Stomach (tissue), 9 donors: ENCODE results near the gene SIT1. TPM values are rescaled to one million over a fixed set of nuclear protein-coding genes. Genes with fewer than 3 reads are reported as not detected.
A peak's percentile ranks its signal among the peaks of the same experiment; 100 is the strongest.

Source experiments
- DNase-seq, 2 donors: peaks; one replicate each; pipeline versions ENCODE4 v3.0.0 to v3.0.0-alpha.2; 2013 to 2019
- H3K27ac ChIP-seq, 5 donors: fragments of 200-600 bp in 4 of 5; sonication (generic) in 4 of 5; one replicate each; pipeline ENCODE4 v1.5.1; 2013 to 2019; ENCODE audit warnings: mild to moderate bottlenecking in 1 of 5, moderate library complexity in 1 of 5
- H3K27me3 ChIP-seq, 3 donors: fragments of 200-600 bp; sonication (generic); one replicate each; pipeline ENCODE4 v1.5.1; 2017 to 2019; ENCODE audit warnings: mixed run types in 1 of 3
- H3K36me3 ChIP-seq, 4 donors: fragments of 200-600 bp; sonication (generic); 1 replicate in 3 of 4; 2 replicates in 1 of 4; pipeline ENCODE4 v1.5.1; 2016 to 2019
- H3K4me1 ChIP-seq, 4 donors: fragments of 200-600 bp; sonication (generic); one replicate each; pipeline ENCODE4 v1.5.1; 2016 to 2019
- H3K4me3 ChIP-seq, 4 donors: fragments of 200-600 bp; sonication (generic) in 3 of 4; one replicate each; pipeline ENCODE4 v1.5.1; 2016 to 2019; ENCODE audit warnings: mild to moderate bottlenecking in 1 of 4
- H3K9me3 ChIP-seq, 4 donors: fragments of 200-600 bp; sonication (generic); one replicate each; pipeline ENCODE4 v1.5.1; 2016 to 2019
- EP300 ChIP-seq: sonication (generic); formaldehyde crosslinking; IDR thresholded peaks from one replicate; pipeline ENCODE4 v1.6.1; 2017; ENCODE audit warnings: antibody characterized with exemption
- POLR2A ChIP-seq, 4 donors: fragments of 450-650 bp; IDR thresholded peaks; one replicate each; pipeline ENCODE4 v1.6.1; 2016; ENCODE audit warnings: antibody characterized with exemption in 4 of 4, control low read depth in 2 of 4, mild to moderate bottlenecking in 1 of 4, moderate library complexity in 1 of 4
- POLR2AphosphoS5 ChIP-seq, 3 donors: sonication (generic); formaldehyde crosslinking; IDR thresholded peaks; one replicate each; pipeline ENCODE4 v1.6.1; 2016; ENCODE audit warnings: antibody characterized with exemption in 3 of 3
- WGBS, 5 donors: extraction: QIAGEN DNeasy Blood & Tissue Kit in 3 of 5; methylation state at CpG; one replicate each; pipeline versions ENCODE4 v1.1.5 to v1.1.7; 2013 to 2018; 5-methylcytosine and 5-hydroxymethylcytosine counted together
- intact Hi-C: fragments of 100-400 bp; cut with DNase I; formaldehyde crosslinking; loops from one replicate; pipeline ENCODE4 v1.15.1; 2023; ENCODE audit warnings: low total_unique reads
- polyA plus RNA-seq, 3 donors: library from polyadenylated mRNA; stranded (reverse); fragments of 200-250 nt; gene quantifications; one replicate each; pipeline ENCODE4 v1.2.3, GENCODE V29; 2013
- total RNA-seq, 5 donors: library from RNA; depleted of rRNA; stranded (reverse); fragments of >200 nt; gene quantifications; one replicate each; pipeline versions ENCODE4 v1.1.0 to v1.2.3, GENCODE V29; 2014 to 2016
- TF ChIP-seq, protein P1 (sequence below), 7 experiments: fragments of 450-650 bp in 4 of 7; fragments of 200-600 bp in 3 of 7; sonication (generic) in 3 of 7; IDR thresholded peaks; one replicate each; pipeline ENCODE4 v1.5.1; 2016 to 2019; ENCODE audit warnings: antibody characterized with exemption in 7 of 7, control low read depth in 2 of 7, mild to moderate bottlenecking in 1 of 7
- donor health status: healthy with polysubstance abuse.
- donor health status: Bipolar disorder and iron deficiency.
- donor health status: healthy.

The SIT1 gene
- total and polyA plus RNA-seq, 8 donors = 0.62 to 2.3 (median 1.1) TPM; not detected in 3

DNA sequence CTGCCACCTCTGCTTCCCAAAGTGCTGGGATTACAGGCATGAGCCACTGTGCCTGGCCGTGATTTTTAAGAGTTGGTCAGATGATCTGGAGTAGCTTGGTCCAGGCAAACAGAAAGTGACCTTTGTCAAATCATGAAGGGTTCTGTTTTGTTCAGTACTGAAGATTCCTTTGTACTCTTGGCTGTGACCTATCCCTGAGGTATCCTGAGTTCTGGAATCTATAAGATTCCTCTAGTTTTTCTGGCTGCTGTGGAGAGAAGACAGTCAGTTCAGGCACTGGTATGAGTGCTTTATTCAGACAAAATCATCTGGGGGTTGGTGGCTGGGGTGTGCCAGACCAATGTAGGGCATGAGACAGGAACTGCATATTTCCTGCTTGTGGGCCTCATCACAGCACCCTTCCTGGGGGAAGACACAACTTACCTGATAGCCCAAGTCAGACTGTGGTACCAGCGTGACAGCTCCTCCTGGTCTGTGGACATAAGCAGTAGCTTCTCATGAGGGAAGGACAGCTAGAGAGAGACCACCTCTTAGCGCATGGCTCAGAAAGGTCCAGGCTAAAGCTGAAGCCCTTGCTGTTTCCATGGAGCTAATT, 11.1 kb upstream of the SIT1 start:
- intact Hi-C loops = no loop called here
- Histone ChIP-seq H3K27ac (peak overlapping the region; percentile 45 to 100 (median 98)), H3K4me1 (peaks cover 55 to 88% (median 75%) of the 10 kb centered on the region in 4 donors), H3K9me3 (no peaks in the 10 kb centered on the region), H3K36me3 (peaks cover 10 to 25% (median 16%) of the 10 kb centered on the region in 4 donors), H3K4me3 (no peak overlapping the region), H3K27me3 (no peaks in the 10 kb centered on the region)
- TF ChIP-seq EP300 = no peak
- no peak for TF ChIP-seq POLR2A (IDR thresholded peaks at IDR 0.05)
- TF ChIP-seq, protein P1, sequence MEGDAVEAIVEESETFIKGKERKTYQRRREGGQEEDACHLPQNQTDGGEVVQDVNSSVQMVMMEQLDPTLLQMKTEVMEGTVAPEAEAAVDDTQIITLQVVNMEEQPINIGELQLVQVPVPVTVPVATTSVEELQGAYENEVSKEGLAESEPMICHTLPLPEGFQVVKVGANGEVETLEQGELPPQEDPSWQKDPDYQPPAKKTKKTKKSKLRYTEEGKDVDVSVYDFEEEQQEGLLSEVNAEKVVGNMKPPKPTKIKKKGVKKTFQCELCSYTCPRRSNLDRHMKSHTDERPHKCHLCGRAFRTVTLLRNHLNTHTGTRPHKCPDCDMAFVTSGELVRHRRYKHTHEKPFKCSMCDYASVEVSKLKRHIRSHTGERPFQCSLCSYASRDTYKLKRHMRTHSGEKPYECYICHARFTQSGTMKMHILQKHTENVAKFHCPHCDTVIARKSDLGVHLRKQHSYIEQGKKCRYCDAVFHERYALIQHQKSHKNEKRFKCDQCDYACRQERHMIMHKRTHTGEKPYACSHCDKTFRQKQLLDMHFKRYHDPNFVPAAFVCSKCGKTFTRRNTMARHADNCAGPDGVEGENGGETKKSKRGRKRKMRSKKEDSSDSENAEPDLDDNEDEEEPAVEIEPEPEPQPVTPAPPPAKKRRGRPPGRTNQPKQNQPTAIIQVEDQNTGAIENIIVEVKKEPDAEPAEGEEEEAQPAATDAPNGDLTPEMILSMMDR (IDR thresholded peaks at IDR 0.05) = no peak
- TF ChIP-seq POLR2AphosphoS5 (IDR thresholded peaks at IDR 0.05) = no peak
- 54 to 66% (median 61%) methylated on average over 3 of the region's 3 CpGs for WGBS, 5 donors
- DNase-seq = no peak

DNA sequence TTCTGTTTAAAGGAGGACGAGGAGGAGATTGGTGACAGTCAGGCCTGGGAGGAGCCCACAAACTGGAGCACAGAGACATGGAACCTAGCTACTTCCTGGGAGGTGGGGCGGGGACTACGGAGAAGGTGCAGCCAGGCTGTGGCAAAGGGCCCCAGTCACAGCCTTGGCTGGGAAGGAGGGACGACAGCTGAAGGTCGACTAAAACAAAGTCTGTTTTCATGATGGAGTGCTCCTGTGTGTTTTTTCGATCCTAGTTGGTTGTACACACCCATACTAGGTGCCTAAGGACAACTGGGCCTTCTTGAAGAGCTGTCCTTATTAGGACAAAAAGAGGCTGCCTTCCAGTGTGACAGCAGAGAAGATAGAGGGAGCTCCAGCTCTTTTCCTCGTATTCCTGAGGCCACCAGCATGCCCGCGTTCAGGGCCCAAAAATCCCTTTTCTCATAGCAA, 10.3 kb upstream of the SIT1 start:
- Histone ChIP-seq H3K36me3 (peaks cover 10 to 25% (median 16%) of the 10 kb centered on the region in 4 donors), H3K27ac (peak overlapping the region; percentile 29 to 100 (median 98)), H3K27me3 (no peaks in the 10 kb centered on the region), H3K4me3 (peak overlapping the region in 2 of 4 donors; percentile 82 to 86), H3K4me1 (peaks cover 52 to 86% (median 76%) of the 10 kb centered on the region in 4 donors), H3K9me3 (no peaks in the 10 kb centered on the region)
- 21 to 45% (median 31%) methylated on average over 9 of the region's 9 CpGs for WGBS, 5 donors
- peak; percentile 65 to 73 for DNase-seq
- intact Hi-C loops = no loop called here
- TF ChIP-seq, protein P1 (IDR thresholded peaks at IDR 0.05) = peak in 4 of 7 experiments; percentile 28 to 58 (median 42)
- no peak for TF ChIP-seq POLR2A (IDR thresholded peaks at IDR 0.05)
- peak in 2 of 3 donors; percentile 51 to 60 for TF ChIP-seq POLR2AphosphoS5 (IDR thresholded peaks at IDR 0.05)

DNA sequence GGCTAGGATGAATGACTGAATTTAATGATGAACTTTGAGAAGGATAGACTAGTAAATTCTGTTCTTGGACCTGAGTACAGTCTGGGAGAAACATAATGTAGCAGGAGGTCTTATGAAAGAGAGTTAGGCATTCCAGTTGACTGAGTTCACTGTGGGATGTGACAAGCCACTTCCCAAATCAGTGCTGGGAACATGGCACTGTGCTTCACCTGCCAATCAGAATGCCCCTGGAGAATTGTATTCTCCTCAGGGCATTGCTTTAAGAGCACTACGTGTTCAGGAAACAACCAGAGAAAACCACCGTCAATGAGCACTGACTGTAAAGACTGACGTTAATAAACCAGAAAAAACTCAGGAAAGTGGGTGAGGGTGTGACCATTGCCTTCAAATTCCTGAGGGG, 8.6 kb upstream of the SIT1 start:
- Histone ChIP-seq H3K36me3 (peaks cover 10 to 25% (median 16%) of the 10 kb centered on the region in 4 donors), H3K27me3 (no peaks in the 10 kb centered on the region), H3K9me3 (no peaks in the 10 kb centered on the region), H3K27ac (peak overlapping the region; percentile 38 to 100 (median 98)), H3K4me3 (peak overlapping the region; percentile 68 to 96 (median 84)), H3K4me1 (peaks cover 38 to 70% (median 61%) of the 10 kb centered on the region in 4 donors)
- peak in 1 of 2 donors; percentile 47 for DNase-seq
- TF ChIP-seq POLR2AphosphoS5 (IDR thresholded peaks at IDR 0.05) = peak; percentile 47 to 81 (median 74)
- TF ChIP-seq, protein P1 (IDR thresholded peaks at IDR 0.05) = no peak
- TF ChIP-seq EP300 = peak; percentile 71
- no peak for TF ChIP-seq POLR2A (IDR thresholded peaks at IDR 0.05)
- intact Hi-C loops = no loop called here
- 26 to 47% (median 28%) methylated on average over 3 of the region's 3 CpGs for WGBS, 5 donors

DNA sequence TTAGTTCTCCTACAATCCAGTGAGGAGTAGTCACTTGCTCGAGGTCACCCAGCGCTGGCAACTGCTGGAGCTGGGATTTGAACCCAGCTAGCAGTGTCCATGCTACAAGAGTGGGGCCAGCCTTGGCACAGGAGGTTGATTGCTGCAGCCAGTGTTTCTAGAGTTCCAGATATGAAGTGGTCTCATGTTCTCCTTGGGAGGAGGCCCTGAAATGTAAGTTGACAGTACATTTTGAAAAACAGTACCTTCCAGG, 8.2 kb upstream of the SIT1 start:
- no peaks in the 10 kb centered on the region for H3K27me3 ChIP-seq
- no peaks in the 10 kb centered on the region for H3K9me3 ChIP-seq
- TF ChIP-seq POLR2AphosphoS5 (IDR thresholded peaks at IDR 0.05) (no peak), POLR2A (IDR thresholded peaks at IDR 0.05) (no peak), EP300 (no peak)
- TF ChIP-seq, protein P1 (IDR thresholded peaks at IDR 0.05) = no peak
- intact Hi-C loops = no loop called here
- peak in 1 of 2 donors; percentile 69 for DNase-seq
- peaks cover 10 to 25% (median 16%) of the 10 kb centered on the region in 4 donors for H3K36me3 ChIP-seq
- peak overlapping the region; percentile 68 to 96 (median 84) for H3K4me3 ChIP-seq
- peaks cover 38 to 66% (median 57%) of the 10 kb centered on the region in 4 donors for H3K4me1 ChIP-seq
- 0 to 3% (median 0%) methylated on average over 2 of the region's 2 CpGs for WGBS, 5 donors
- H3K27ac ChIP-seq = peak overlapping the region; percentile 95 to 100 (median 98)
